Measurements from ENCODE around the gene PLCXD3. TPM values are rescaled to one million over a fixed set of nuclear protein-coding genes. Genes with fewer than 3 reads are reported as not detected.

PLCXD3 gene
- total RNA-seq, 1 donor from 2014 or later: 10.6 TPM

GRCh38 chr5:41305056-41305455 is 205.3 kb downstream of the PLCXD3 start:
- no peak for DNase-seq (ENCODE audit: extremely low spot score in 2 of 2)

GRCh38 chr5:41296066-41296465 is 214.3 kb downstream of the PLCXD3 start:
- Histone ChIP-seq H3K4me1 (no peaks in the 10 kb centered on the region), H3K9me3 (no peaks in the 10 kb centered on the region), H3K27me3 (no peaks in the 10 kb centered on the region), H3K36me3 (no peaks in the 10 kb centered on the region), H3K27ac (no peak overlapping the region), H3K4me3 (no peak overlapping the region)
- TF ChIP-seq CTCF (IDR thresholded peaks at IDR 0.05): no peak
- TF ChIP-seq POLR2AphosphoS5 (IDR thresholded peaks at IDR 0.05; ENCODE audit: insufficient read depth in 1 of 2, low read depth in 1 of 2): no peak
- TF ChIP-seq POLR2A (IDR thresholded peaks at IDR 0.05): no peak
- intact Hi-C loops (cut with DNase I): no loop called here
- DNase-seq (ENCODE audit: extremely low spot score in 2 of 2): no peak

More at GRCh38 chr5:41305056-41305455, 205.3 kb downstream of the PLCXD3 start:
- TF ChIP-seq CTCF (IDR thresholded peaks at IDR 0.05) (no peak), POLR2AphosphoS5 (IDR thresholded peaks at IDR 0.05; ENCODE audit: insufficient read depth in 1 of 2, low read depth in 1 of 2) (no peak), POLR2A (IDR thresholded peaks at IDR 0.05) (no peak)
- no peak overlapping the region for H3K4me3 ChIP-seq
- no peaks in the 10 kb centered on the region for H3K36me3 ChIP-seq
- H3K4me1 ChIP-seq: no peaks in the 10 kb centered on the region
- H3K9me3 ChIP-seq: no peaks in the 10 kb centered on the region
- H3K27me3 ChIP-seq: no peaks in the 10 kb centered on the region
- intact Hi-C loops (cut with DNase I): no loop called here
- no peak overlapping the region for H3K27ac ChIP-seq

- DNase-seq (ENCODE audit: extremely low spot score in 2 of 2): no peak
- no peaks in the 10 kb centered on the region for H3K36me3 ChIP-seq
- TF ChIP-seq POLR2AphosphoS5 (IDR thresholded peaks at IDR 0.05; ENCODE audit: insufficient read depth in 1 of 2, low read depth in 1 of 2) (no peak), CTCF (IDR thresholded peaks at IDR 0.05) (no peak), POLR2A (IDR thresholded peaks at IDR 0.05) (no peak)
Measured at GRCh38 chr5:41291323-41291722, 219.1 kb downstream of the PLCXD3 start.

GRCh38 chr5:41290810-41291209 is 219.6 kb downstream of the PLCXD3 start:
- Histone ChIP-seq H3K9me3 (no peaks in the 10 kb centered on the region), H3K36me3 (no peaks in the 10 kb centered on the region), H3K27ac (no peak overlapping the region), H3K4me3 (no peak overlapping the region), H3K4me1 (no peaks in the 10 kb centered on the region), H3K27me3 (no peaks in the 10 kb centered on the region)
- TF ChIP-seq POLR2A (IDR thresholded peaks at IDR 0.05): no peak
- TF ChIP-seq CTCF (IDR thresholded peaks at IDR 0.05): no peak
- TF ChIP-seq POLR2AphosphoS5 (IDR thresholded peaks at IDR 0.05; ENCODE audit: insufficient read depth in 1 of 2, low read depth in 1 of 2): no peak
- DNase-seq (ENCODE audit: extremely low spot score in 2 of 2): no peak
- intact Hi-C loops (cut with DNase I): no loop called here

More at GRCh38 chr5:41291323-41291722, 219.1 kb downstream of the PLCXD3 start:
- intact Hi-C loops (cut with DNase I): no loop called here
- Histone ChIP-seq H3K4me1 (no peaks in the 10 kb centered on the region), H3K27ac (no peak overlapping the region), H3K27me3 (no peaks in the 10 kb centered on the region), H3K4me3 (no peak overlapping the region), H3K9me3 (no peaks in the 10 kb centered on the region)

GRCh38 chr5:41289970-41290464 is 220.4 kb downstream of the PLCXD3 start:
- no peak overlapping the region for H3K4me3 ChIP-seq
- no peak for TF ChIP-seq POLR2A (IDR thresholded peaks at IDR 0.05)
- TF ChIP-seq POLR2AphosphoS5 (IDR thresholded peaks at IDR 0.05; ENCODE audit: insufficient read depth in 1 of 2, low read depth in 1 of 2): no peak
- TF ChIP-seq CTCF (IDR thresholded peaks at IDR 0.05): no peak
- H3K27ac ChIP-seq: no peak overlapping the region
- no peaks in the 10 kb centered on the region for H3K27me3 ChIP-seq
- no peaks in the 10 kb centered on the region for H3K4me1 ChIP-seq
- no peak for DNase-seq (ENCODE audit: extremely low spot score in 2 of 2)
- intact Hi-C loops (cut with DNase I): no loop called here
- no peaks in the 10 kb centered on the region for H3K36me3 ChIP-seq
- H3K9me3 ChIP-seq: no peaks in the 10 kb centered on the region
